OCI-LY1 (cell line): Measurements from ENCODE around the gene CELSR3.

Experiments
- EZH2 ChIP-seq: fragments of 200-600 bp; sonication (generic), shearing (Covaris generic); IDR thresholded peaks from 2 replicates; pipeline ENCODE4 v1.8.0; 2017; ENCODE audit warnings: borderline replicate concordance, mixed run types, mild to moderate bottlenecking, antibody characterized with exemption, low read length, moderate library complexity, mixed read lengths
- TF ChIP-seq, protein P1 (sequence below): fragments of 200-600 bp; sonication (generic), shearing (Covaris generic); IDR thresholded peaks from 2 replicates; pipeline ENCODE4 v1.5.1; 2017; ENCODE audit warnings: mild to moderate bottlenecking, antibody characterized with exemption, low read length, moderate library complexity, mixed read lengths

DNA sequence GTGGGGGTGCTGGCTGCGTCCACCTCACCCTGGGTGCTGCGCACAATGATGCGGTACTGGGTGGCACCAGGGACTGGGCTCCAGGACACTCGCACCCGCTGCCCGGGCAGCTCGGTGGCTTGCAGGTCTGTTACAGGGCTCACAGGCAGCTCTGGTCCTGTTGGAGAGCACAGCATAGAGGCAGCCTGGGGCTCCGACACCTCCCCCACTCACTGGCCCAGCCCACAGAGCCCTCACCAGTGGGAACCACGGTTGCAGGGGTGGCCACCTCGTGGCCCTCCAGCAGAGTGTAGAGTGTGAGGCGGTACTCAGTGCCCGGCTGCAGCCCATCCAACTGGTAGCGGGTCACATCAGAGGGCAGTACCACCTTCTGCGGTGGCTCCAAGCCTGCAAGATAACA is 71.2 kb downstream of the CELSR3 start:
- TF ChIP-seq, protein P1, sequence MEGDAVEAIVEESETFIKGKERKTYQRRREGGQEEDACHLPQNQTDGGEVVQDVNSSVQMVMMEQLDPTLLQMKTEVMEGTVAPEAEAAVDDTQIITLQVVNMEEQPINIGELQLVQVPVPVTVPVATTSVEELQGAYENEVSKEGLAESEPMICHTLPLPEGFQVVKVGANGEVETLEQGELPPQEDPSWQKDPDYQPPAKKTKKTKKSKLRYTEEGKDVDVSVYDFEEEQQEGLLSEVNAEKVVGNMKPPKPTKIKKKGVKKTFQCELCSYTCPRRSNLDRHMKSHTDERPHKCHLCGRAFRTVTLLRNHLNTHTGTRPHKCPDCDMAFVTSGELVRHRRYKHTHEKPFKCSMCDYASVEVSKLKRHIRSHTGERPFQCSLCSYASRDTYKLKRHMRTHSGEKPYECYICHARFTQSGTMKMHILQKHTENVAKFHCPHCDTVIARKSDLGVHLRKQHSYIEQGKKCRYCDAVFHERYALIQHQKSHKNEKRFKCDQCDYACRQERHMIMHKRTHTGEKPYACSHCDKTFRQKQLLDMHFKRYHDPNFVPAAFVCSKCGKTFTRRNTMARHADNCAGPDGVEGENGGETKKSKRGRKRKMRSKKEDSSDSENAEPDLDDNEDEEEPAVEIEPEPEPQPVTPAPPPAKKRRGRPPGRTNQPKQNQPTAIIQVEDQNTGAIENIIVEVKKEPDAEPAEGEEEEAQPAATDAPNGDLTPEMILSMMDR: no peak
- no peak for TF ChIP-seq EZH2
